UCSD-AML1 (cell line): ENCODE data around the gene NANOS3.

ENCODE experiments used
- DNase-seq: peaks from one replicate; lab custom pipeline; 2025; ENCODE audit not compliant: unreplicated experiment; lab: John Stamatoyannopoulos, UW

NANOS3 gene

DNA sequence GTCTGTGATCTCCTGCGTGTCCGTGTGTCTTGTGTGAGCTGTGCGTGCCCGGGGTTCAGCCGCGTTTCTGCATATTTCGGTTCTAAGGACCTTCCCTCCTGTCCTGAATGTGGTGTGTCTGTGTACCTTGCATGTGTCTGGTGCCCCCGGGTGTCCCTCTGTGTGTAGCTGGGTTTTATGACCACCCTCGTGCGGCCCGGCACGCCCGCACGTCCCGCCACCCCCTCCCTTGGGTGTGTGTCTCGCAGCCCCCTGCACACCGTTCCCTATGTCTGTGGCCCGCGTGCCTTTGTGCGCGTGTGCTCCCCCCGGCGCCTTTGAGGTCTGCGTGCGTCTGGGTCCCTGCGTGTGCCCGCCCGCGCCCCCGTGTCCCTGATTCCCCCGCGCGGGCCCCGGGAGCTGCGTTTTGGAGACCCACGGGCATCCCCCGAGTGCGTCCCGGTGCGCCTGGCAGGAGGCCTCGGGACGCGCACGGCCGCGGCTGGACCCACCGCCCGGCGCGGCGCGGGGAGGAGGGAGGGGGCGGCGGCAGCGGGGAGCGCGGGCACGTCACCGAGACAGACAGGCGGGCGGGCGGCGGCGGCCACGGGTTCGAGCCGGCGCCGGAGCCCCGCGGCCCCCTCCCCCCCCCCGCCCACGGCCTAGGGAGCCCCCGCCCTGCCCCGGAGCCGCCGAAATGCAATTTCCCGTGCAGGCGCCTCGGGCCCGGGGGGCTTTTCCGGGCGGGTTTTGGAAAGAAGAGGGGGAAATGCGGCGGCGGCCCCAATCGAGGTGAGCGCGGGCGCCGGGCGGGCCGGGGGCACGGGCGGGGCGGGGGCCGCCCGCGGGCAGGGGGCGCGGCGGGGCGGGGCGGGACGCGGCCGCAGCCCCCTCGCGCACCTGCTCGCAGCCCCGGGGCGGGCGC, 12.0 kb upstream of the NANOS3 start:
- no peak for DNase-seq

DNA sequence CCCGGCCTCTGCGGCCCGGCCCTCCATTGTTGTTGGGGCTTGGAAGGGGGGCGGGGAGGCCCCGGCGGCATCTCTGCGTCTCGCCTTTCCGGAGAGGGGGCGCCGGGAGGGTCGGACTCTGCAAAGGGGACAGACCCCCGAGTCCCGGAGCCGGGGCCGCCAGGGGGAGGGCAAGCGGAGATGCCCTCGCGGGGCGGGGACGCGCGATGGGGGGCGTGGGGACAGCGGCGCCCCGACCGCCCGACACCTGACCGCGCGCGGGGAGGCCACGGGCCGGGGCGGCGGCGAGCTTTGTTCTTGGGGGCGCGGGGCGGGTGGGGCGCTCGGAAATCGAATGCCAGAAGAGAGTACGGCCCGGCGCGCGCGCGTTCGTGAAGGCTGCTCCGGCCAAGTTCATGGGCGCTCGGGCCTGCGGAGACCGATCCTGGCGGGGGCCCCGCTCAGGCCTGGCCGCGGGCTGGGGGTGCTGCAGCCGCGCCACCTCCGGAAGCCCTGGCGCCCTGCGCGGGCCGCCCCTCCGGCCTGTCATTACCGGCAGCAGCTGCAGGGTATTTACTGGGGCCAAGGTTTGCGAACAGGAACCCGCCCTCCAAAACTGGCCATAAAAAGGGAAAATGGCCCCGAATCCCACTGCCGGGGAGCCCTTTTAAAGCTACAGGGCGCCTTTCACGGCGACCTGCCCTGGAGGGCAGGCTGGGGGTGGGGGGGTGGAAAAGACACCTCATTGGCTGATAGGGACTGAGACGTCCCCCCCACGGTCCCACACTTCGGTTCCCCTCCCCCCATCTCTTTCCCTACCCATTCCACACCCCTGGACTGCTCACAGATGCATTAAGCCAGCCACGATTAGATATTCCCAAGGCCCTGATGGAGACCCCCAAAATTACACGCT, 11.1 kb upstream of the NANOS3 start:
- peak; percentile 51 for DNase-seq

DNA sequence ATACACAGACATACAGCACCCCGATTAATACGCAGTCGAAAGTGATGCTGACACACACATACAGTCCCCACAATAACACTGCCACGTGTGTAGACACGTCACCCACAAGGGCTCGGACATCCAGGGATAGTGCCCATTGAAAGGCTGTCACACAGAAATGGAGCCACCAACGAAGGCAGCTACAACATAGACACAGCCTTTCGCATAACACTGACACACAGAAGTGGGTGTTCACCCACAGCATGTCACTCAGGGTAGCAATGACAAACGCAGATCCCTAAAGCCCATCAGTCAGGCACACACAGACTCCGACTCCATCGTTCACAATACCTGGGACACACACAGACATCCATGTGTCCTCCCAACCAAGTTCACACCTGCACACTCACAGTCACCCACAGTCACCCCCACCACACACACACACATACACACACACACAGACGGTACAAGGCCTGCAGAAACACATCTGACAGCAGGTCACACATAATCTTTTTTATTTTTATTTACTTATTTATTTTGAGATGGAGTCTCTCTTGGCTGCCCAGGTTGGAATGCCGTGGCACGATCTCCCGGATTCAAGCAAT, 10.4 kb upstream of the NANOS3 start:
- no peak for DNase-seq

DNA sequence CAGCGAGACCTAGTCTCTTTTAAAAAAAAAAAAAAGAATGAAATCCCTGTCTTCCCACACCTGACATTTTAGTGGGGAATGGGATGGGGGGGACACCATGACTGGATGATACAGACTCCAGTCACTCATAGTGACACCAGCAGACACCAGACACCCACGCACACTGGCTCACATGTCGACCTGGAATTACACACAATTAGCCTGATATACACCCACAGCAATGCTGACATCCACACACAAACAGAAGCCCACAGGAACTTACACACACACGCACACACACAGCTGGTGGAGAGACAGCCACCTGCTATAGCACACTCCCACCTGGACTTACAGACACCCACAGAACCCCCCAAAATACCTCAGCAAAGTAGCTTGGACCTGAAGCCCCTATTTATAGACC, 8.3 kb upstream of the NANOS3 start:
- no peak for DNase-seq

DNA sequence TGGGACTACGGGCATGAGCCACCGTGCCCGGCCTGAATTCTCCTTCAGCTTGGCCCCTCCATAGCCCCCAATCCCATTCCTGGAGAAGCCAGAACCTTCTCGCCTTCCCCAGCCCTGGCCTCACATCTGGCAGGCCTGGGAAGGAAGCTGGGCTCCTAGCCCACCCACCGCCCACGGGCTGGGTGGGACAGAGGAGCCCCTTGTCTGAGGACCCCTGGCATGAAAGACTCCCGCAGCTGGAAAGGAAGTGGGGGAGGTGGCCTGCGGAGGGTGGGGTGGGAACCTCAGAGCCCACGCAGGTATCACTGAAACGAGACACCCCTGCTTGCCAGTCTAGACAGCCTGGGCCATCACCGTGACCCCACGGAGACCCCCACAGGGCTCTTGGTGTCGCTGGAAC, 7.7 kb upstream of the NANOS3 start:
- DNase-seq, result no peak

DNA sequence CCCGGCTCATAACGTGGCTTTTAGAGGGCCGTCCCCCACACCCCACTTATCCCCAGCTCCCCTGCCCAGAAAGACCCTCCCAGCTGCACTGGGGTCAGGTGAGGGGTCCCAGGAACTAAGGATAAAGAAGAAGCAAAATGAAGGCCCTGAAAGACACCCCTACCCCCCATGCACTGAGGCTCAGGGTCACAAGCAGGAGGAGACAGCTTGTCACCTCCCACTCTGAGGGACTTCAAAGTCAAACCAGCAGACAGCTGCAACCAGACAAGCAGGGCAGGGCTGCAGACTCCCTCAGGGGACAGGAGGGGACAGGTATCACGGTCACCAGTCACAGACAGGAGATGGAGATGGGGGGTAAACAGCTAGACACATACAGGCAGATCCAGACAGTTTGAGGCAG, 6.1 kb upstream of the NANOS3 start:
- no peak for DNase-seq

DNA sequence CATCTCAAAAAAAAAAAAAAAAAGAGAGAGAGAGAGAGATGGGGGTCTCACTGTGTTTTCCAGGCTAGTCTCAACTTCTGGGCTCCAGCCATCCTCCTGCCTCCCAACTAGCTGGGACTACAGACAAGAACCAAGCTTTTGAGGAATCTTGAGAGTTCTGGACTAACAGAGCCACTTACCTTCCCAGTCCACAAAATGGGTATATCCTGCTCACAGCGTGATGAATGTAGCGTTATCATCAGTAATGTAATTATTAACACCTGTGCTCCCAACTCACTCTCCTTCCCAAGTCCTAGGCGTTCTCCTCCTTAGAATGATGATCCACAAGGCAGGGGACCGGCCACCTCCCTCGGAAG, 4.6 kb upstream of the NANOS3 start:
- no peak for DNase-seq

DNA sequence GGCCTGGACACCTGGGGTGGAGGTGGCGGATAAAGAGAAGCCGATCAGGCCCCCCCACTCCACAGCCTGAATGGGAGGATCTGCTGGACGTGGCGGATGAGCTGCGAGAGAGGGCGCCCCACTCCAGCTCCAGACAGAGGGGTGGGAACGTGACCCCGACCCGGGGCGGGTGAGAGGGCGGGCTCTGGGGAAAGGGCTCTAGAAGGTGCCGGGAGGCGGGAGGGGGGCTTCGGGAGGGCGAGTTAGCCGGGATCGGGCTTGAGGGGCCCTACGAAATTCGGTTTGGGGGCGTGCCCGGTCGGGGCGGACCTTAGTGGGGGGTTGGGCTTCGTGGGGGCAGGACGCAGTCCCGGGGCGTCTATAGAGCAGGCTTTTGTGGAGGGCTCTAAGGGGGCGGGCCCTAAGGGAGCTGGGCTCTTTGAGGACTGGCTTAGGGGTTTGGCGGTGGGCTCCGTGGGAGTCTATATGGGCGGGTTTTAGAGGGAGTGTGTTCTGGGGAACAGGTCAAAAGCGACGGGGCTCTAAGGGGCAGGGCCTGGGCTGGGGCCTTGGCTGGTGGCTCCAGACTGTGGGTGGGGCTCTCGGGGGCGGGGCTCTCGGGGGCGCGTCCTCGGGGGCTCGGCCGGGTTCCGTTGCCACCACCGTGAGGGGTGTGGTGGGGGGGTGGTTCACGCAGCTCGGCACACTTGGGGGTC, 4.1 kb upstream of the NANOS3 start:
- no peak for DNase-seq

DNA sequence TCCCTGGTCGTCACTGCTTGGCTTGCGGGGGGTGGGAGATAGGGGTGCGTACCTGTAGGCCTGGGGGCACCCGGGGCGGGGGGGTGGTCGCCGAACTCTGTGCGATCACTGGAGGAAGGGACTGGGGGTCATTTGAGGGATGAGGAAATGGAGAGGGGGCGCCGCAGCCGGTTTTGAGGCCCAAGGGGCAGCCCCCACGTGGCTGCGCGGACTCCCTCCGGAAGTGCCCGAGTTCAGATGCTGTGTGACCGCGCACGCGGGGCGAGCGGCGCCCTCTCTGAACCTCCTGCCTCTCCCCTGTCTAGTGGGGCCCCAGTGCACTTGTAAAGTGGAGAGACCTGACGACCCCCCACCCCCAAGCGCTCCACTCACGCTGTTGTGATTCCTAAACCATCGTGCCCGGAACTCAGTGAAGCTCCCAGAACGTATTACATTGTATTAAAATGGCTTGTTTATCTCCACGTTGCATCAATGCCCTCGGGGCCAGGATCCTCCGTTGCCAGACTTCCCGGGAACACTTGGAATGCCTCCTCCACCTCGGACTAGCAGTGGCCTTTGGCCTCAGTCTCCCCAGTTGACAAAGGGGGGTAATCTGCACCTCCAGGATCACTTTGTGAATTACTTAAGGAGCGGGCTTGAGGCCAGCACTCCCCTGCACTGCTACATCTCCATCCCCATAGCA, 3.0 kb upstream of the NANOS3 start:
- DNase-seq, result no peak

DNA sequence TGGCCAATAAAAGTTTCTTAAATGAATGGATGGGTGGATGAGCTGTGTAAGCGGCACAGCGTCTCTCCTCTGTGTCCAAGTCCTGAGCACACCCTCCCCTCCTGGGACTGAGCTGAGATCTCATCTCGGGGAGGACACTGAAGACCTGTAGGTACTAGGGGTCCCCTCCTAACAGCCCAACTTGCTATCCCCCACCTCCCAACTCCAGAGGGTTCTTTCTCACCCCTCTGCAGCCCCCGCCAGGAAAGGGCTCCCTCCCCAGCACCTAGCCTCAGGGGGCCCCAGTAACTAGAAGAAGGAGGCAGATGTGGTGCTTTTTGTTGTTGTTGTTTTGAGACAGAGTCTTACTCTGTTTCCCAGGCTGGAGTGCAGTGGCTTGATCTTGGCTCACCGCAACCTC, 1.1 kb upstream of the NANOS3 start:
- DNase-seq, result no peak

DNA sequence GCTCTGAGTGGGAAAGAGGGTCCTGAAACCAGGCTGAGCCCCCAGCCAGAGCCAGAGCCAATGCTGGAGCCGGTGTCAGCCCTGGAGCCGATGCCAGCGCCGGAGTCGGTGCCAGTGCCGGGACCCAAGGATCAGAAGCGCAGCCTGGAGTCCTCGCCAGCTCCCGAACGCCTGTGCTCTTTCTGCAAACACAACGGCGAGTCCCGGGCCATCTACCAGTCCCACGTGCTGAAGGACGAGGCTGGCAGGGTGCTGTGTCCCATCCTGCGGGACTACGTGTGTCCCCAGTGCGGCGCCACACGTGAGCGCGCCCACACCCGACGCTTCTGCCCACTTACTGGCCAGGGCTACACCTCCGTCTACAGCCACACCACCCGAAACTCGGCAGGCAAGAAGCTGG, 369 bp downstream of the NANOS3 start:
- no peak for DNase-seq

DNA sequence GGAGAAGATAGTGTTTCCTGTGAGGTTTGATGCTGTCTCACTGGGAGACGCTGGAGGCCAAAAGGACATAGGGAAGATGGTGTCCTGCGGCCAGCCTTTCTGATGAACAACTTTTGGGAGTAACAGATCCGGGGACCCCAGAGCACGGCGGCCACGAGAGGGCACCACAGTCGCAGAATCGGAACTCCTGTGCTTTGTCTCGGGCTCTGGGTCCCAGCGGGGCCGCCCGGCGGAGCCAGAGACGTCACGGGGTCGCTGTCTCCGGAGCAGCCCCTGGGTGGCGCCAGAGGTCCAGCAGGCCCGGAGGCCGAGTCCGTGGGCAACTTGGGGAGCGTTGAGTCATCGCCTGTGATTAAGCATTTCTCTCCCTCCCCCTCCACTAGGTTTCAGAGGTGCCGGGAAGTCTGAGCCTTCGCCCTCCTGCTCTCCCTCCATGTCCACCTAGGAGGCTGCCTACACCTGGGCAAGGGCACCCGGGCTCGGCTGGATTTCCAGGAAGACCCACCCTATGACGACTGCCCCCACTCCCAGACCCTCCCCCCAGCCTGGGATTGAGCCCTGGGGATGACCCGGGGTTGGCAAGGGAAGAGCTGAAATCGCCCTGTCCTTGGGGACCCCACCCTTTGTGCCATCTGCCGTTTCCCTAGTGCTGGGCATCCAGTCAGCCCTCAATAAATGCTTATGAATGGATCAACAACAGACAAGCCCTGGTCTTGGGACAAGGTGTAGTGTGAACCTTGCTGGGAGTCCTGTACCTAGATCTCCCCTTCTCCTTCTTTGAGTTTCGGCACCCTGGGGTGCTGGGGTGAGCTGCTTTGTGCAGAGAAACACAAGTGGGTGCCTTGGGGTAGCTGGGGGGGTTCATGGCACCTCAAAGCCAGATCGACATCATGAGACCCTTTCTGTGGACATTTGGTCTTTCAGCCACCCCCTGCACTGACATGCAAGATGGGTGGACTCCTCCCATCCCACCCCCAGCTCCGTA, 3.4 kb downstream of the NANOS3 start:
- peak; percentile 96 for DNase-seq

DNA sequence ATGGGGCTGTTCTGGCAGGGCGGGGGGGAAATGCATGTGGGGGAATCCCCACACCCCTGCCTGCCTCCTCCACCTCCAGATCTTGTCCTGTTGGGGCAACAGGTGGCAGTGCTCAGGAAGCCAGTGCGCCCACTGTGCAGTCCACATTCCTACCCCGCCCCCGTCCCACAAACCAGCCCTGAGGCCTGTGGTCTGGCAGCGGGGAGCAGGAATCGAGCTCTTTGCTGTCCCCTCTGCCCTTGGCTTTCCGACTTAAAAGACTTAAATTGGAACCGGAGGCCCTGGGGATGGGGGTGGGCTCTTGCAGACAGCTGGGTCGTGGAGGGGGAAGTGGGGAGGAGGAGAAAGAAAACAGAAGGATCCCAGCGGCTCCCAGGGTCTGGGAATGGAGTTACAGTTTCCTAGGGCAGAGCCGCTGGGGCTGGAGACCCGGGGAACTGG, 4.3 kb downstream of the NANOS3 start:
- peak; percentile 69 for DNase-seq

DNA sequence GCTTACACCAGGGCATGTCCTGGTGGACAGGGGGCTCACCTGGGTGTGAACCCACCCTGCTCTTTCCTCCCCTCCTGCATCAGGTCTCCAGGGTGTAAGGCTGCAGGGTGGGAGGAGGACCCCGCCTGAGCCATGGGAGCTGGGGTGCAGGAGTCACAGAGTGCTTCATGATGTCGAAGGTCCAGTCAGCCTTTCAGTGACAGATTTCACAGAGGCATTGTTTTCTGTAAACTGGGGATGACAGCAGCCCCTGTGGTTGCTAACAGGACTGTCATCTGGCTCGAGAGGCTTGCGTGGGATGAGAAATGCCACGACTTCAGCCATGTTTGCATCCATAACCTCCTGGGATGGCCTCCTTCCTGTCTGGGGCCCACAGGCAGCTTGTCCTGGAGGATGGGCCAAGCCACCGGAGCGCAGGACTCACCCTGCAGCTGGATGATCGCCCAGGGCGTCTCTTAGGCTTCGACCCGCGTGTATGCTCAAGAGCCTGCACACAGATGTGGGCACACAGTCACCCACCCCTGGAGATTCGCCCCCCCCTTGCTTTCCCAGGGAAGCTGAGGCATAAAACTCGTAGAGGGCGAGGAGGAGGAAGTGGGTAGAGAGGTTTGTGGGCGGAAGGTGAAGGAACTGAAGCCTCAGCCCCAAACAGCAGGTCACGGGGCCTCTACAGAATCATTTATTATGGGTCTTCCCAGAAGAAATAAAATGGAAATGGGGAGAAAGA, 4.9 kb downstream of the NANOS3 start:
- DNase-seq, result peak; percentile 62

DNA sequence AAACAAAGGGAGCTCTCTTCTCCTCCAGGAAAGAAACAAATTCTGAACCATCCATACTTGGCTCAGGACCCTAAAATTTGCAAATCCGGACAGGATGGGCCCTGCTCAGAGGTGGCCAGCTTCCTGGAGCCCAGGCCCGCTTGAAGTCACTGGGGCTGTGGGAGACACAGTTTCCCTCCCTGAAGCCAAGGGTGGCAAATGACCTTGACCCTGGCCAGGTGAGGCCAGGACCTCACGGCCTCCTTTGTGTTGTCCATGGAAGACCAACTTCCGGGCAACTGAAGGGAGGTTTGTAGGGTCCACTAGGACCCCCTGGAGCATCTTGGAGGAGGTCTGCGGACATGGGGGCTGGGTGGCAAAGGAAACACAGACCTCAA, 5.5 kb downstream of the NANOS3 start:
- DNase-seq, result no peak

DNA sequence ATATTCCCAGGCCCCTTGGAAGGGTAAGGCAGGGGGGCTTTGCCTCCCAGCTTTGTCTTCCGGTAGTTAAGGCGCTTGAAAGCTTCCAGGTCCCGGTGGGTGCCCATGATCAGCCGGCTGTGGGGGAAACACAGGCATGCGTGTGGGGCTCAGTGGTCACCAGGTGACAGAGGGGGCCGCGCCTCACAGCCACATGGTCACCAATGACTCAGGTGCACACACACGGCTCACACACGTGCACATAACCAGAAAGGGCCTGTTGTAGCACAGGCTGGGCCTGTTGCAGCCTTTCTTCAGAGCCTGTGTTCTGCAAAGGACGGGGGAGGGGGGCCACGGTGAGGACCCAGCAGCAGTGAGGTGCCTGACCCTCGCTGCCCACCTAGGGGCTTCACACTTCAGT, 5.9 kb downstream of the NANOS3 start:
- DNase-seq, result no peak

DNA sequence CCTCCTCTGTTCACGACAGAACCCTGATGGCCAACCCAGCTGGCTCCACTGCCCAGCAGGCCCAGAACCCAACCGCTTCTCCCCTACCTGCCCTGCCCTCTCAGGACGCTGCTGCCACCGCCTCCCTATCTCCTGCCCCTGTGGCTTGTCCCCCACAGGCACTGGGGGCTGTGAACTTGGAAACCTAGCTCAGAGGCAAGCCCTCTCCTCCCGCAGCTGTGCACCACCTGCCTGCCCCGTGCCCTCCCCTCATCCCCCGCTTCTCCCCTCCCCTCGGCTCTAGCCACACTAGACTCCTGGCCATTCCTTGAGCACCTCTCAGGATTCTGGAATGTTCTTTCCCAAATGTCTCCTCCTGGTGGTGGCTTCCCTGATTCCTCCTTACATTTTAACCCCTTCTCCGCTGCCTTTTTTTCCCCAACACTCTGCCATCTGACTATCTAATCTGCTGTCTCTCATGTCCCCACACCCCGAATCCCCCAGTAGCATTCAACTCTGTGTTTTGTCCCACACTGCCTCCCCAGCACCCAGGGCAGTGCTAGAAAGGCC, 6.7 kb downstream of the NANOS3 start:
- no peak for DNase-seq
